H1 (cell line): ENCODE results near the gene ITPKB. TPM values are rescaled to one million over a fixed set of nuclear protein-coding genes. Genes with fewer than 3 reads are reported as not detected.
A peak's percentile ranks its signal among the peaks of the same experiment; 100 is the strongest.

ENCODE experiments used
- CTCF ChIA-PET: fragments of 300-600 bp; sonication (Branson Sonifier 250); formaldehyde crosslinking; loops from one replicate; lab custom pipeline; 2021; ENCODE audit not compliant: partially characterized antibody; lab: Charles Lee
- POLR2A ChIA-PET: fragments of 300-600 bp; sonication (Branson Sonifier 250); formaldehyde crosslinking; loops from one replicate; lab custom pipeline; 2021; ENCODE audit warnings: inconsistent platforms; ENCODE audit not compliant: partially characterized antibody; lab: Charles Lee
- DNase-seq, 2 experiments: peaks; one replicate each; pipeline versions ENCODE4 v3.0.0 to v3.0.0-alpha.2; 2010 to 2022; ENCODE audit warnings: low spot score in 2 of 2, low read depth in 1 of 2, mixed read lengths in 1 of 2
- FAIRE-seq: peaks from 2 replicates; lab custom pipeline; 2011; peaks lifted over from hg19 to GRCh38; lab: Jason Lieb, UNC
- H2AFZ ChIP-seq: 2 replicates; pipeline ENCODE4 v1.8.1; 2012; ENCODE audit warnings: low read length, inconsistent platforms
- H2AK5ac ChIP-seq: 2 replicates; pipeline ENCODE4 v1.6.1; 2013; ENCODE audit warnings: low read depth, low read length
- H2BK120ac ChIP-seq: replicated peaks from 2 replicates; pipeline ENCODE3; 2013; ENCODE audit warnings: low read depth, low read length, inconsistent platforms
- H2BK12ac ChIP-seq: 2 replicates; pipeline ENCODE4 v1.6.1; 2013; ENCODE audit warnings: low read depth, low read length
- H2BK15ac ChIP-seq: 2 replicates; pipeline ENCODE4 v1.6.1; 2013; ENCODE audit warnings: low read length
- H2BK20ac ChIP-seq: 2 replicates; pipeline ENCODE4 v1.6.1; 2013; ENCODE audit warnings: low read length
- H2BK5ac ChIP-seq: 2 replicates; pipeline ENCODE4 v1.6.1; 2013; ENCODE audit warnings: low read depth, low read length
- H3K14ac ChIP-seq: 2 replicates; pipeline ENCODE4 v1.6.1; 2013; ENCODE audit warnings: inconsistent platforms; ENCODE audit not compliant: insufficient read length
- H3K18ac ChIP-seq: 2 replicates; pipeline ENCODE4 v1.6.1; 2013; ENCODE audit warnings: low read length; ENCODE audit errors: extremely low read depth
- H3K23ac ChIP-seq: 2 replicates; pipeline ENCODE4 v1.6.1; 2013; ENCODE audit warnings: inconsistent platforms; ENCODE audit not compliant: insufficient read length
- H3K23me2 ChIP-seq: 2 replicates; pipeline ENCODE4 v1.6.1; 2013; ENCODE audit warnings: low read depth, low read length
- H3K27ac ChIP-seq: 2 replicates; pipeline ENCODE4 v1.6.1; 2011; ENCODE audit warnings: low read depth, low read length, inconsistent platforms
- H3K27me3 ChIP-seq, 4 experiments: replicated peaks in 1 of 4; 1 replicate in 1 of 4; 2 replicates in 3 of 4; pipeline versions ENCODE4 v1.6.1 to v1.8.1; 2011 to 2013; ENCODE audit warnings: low read length in 3 of 4, mild to moderate bottlenecking in 3 of 4, inconsistent platforms in 2 of 4, mixed read lengths in 2 of 4, moderate library complexity in 1 of 4; ENCODE audit not compliant: control insufficient read depth in 3 of 4, insufficient read depth in 3 of 4; ENCODE audit errors: extremely low read depth in 1 of 4
- H3K36me3 ChIP-seq, 4 experiments: 2 replicates each; pipeline versions ENCODE4 v1.6.1 to v1.8.1; 2011 to 2013; ENCODE audit warnings: mild to moderate bottlenecking in 4 of 4, low read length in 3 of 4, moderate library complexity in 2 of 4, control low read depth in 1 of 4, inconsistent platforms in 1 of 4; ENCODE audit not compliant: insufficient read depth in 4 of 4, control insufficient read depth in 2 of 4
- H3K4ac ChIP-seq: replicated peaks from 2 replicates; pipeline ENCODE3; 2013; ENCODE audit warnings: low read length, low read depth, mixed read lengths, inconsistent platforms; ENCODE audit not compliant: insufficient read length
- H3K4me1 ChIP-seq, 4 experiments: replicated peaks in 1 of 4; 1 replicate in 1 of 4; 2 replicates in 3 of 4; pipeline versions ENCODE4 v1.6.1 to v1.8.1; 2011 to 2013; ENCODE audit warnings: low read length in 3 of 4, inconsistent platforms in 2 of 4, mixed read lengths in 1 of 4; ENCODE audit not compliant: insufficient read depth in 4 of 4, control insufficient read depth in 3 of 4
- H3K4me2 ChIP-seq, 2 experiments: 2 replicates each; pipeline versions ENCODE4 v1.6.1 to v1.8.1; 2011 to 2013; ENCODE audit warnings: low read depth in 2 of 2, low read length in 2 of 2, control low read depth in 1 of 2, inconsistent platforms in 1 of 2, mild to moderate bottlenecking in 1 of 2; ENCODE audit not compliant: insufficient read depth in 1 of 2
- H3K4me3 ChIP-seq, 4 experiments: fragments of 200-600, 300-600 bp in 1 of 4; sonication (generic), shearing (Covaris generic), sonication (Bioruptor Twin) in 1 of 4; 2 replicates each; pipeline versions ENCODE4 v1.5.1 to v1.8.1; 2011 to 2016; ENCODE audit warnings: low read length in 4 of 4, low read depth in 3 of 4, control low read depth in 2 of 4, inconsistent platforms in 2 of 4, mild to moderate bottlenecking in 2 of 4, mixed read lengths in 1 of 4, moderate library complexity in 1 of 4; ENCODE audit not compliant: insufficient read depth in 2 of 4; ENCODE audit errors: extremely low read depth in 1 of 4
- H3K56ac ChIP-seq: replicated peaks from 2 replicates; pipeline ENCODE3; 2013; ENCODE audit warnings: low read depth, mild to moderate bottlenecking, mixed read lengths, low read length, inconsistent platforms; ENCODE audit not compliant: insufficient read length
- H3K79me1 ChIP-seq: 2 replicates; pipeline ENCODE4 v1.6.1; 2013; ENCODE audit warnings: low read depth, low read length, control low read depth
- H3K79me2 ChIP-seq, 2 experiments: 2 replicates each; pipeline versions ENCODE4 v1.6.1 to v1.8.1; 2012 to 2013; ENCODE audit warnings: low read length in 2 of 2, mild to moderate bottlenecking in 2 of 2, inconsistent platforms in 1 of 2; ENCODE audit not compliant: insufficient read depth in 2 of 2, control insufficient read depth in 1 of 2
- H3K9ac ChIP-seq, 4 experiments: replicated peaks in 1 of 4; 1 replicate in 1 of 4; 2 replicates in 3 of 4; pipeline versions ENCODE4 v1.6.1 to v1.8.1; 2011 to 2013; ENCODE audit warnings: low read depth in 3 of 4, low read length in 3 of 4, control low read depth in 2 of 4, mild to moderate bottlenecking in 2 of 4, moderate library complexity in 2 of 4, inconsistent platforms in 1 of 4; ENCODE audit errors: extremely low read depth in 1 of 4
- H3K9me3 ChIP-seq, 2 experiments: 2 replicates each; pipeline versions ENCODE4 v1.6.1 to v1.8.1; 2012 to 2013; ENCODE audit warnings: mild to moderate bottlenecking in 2 of 2, moderate library complexity in 2 of 2, control low read depth in 1 of 2, inconsistent platforms in 1 of 2, low read depth in 1 of 2, low read length in 1 of 2, mixed read lengths in 1 of 2; ENCODE audit not compliant: insufficient read depth in 2 of 2
- H4K20me1 ChIP-seq, 2 experiments: replicated peaks in 1 of 2; 2 replicates each; pipeline versions ENCODE3 to v1.8.1; 2011 to 2013; ENCODE audit warnings: inconsistent platforms in 2 of 2, low read length in 2 of 2, mild to moderate bottlenecking in 1 of 2; ENCODE audit not compliant: insufficient read depth in 2 of 2, control insufficient read depth in 1 of 2
- H4K5ac ChIP-seq: 2 replicates; pipeline ENCODE4 v1.6.1; 2013; ENCODE audit warnings: low read length, low read depth, mixed read lengths, inconsistent platforms; ENCODE audit not compliant: insufficient read length
- H4K8ac ChIP-seq: 2 replicates; pipeline ENCODE4 v1.8.0; 2013; ENCODE audit warnings: mild to moderate bottlenecking, moderate library complexity, low read length, inconsistent platforms; ENCODE audit not compliant: insufficient read depth; ENCODE audit errors: extremely low read depth
- H4K91ac ChIP-seq: replicated peaks from 2 replicates; pipeline ENCODE3; 2013; ENCODE audit warnings: low read length, mixed read lengths, inconsistent platforms; ENCODE audit not compliant: insufficient read length
- BCL11A ChIP-seq, 2 experiments: IDR thresholded peaks; one replicate each; pipeline ENCODE4 v1.6.1; 2011; ENCODE audit warnings: low read depth in 2 of 2, low read length in 2 of 2, mild to moderate bottlenecking in 2 of 2
- BRCA1 ChIP-seq: IDR thresholded peaks from 2 replicates; pipeline ENCODE4 v1.6.1; 2012; ENCODE audit warnings: low read depth, low read length, improper control_type of control experiment
- KDM5A ChIP-seq: fragments of 200-600 bp; IDR thresholded peaks from 2 replicates; pipeline ENCODE4 v1.7.1; 2012; ENCODE audit warnings: mild to moderate bottlenecking, low read length, inconsistent platforms, mixed read lengths
- RNF2 ChIP-seq: fragments of 200-900, 300-1000 bp; sonication (generic); IDR thresholded peaks from 2 replicates; pipeline ENCODE4 v1.7.1; 2016; ENCODE audit warnings: borderline replicate concordance, low read depth, mild to moderate bottlenecking, antibody characterized with exemption, low read length; ENCODE audit not compliant: poor library complexity, severe bottlenecking; ENCODE audit errors: missing control alignments
- SP1 ChIP-seq: IDR thresholded peaks from 2 replicates; pipeline ENCODE4 v1.6.1; 2011; ENCODE audit warnings: low read depth, low read length
- SP4 ChIP-seq: IDR thresholded peaks from 2 replicates; pipeline ENCODE4 v1.6.1; 2012; ENCODE audit warnings: low read length, inconsistent platforms
- TCF12 ChIP-seq: IDR thresholded peaks from 2 replicates; pipeline ENCODE4 v1.6.1; 2011; ENCODE audit warnings: low read depth, mild to moderate bottlenecking, low read length
- ZNF274 ChIP-seq: IDR thresholded peaks from 2 replicates; pipeline ENCODE4 v1.7.0; 2012; ENCODE audit warnings: low read length, borderline replicate concordance; ENCODE audit errors: extremely low read depth
- WGBS, 2 experiments: shearing (Covaris generic) in 1 of 2; methylation state at CpG; one replicate each; pipeline versions ENCODE4 v1.1.6 to v1.1.7; 2013 to 2015; ENCODE audit warnings: low lambda C conversion rate in 2 of 2, mixed read lengths in 2 of 2, inconsistent platforms in 1 of 2, low coverage in 1 of 2, missing lambda C conversion rate in 1 of 2; ENCODE audit not compliant: insufficient replicate concordance in 2 of 2, insufficient coverage in 1 of 2, insufficient read length in 1 of 2; ENCODE audit errors: extremely low coverage in 1 of 2, missing lambda C conversion rate in 1 of 2; 5-methylcytosine and 5-hydroxymethylcytosine counted together
- polyA plus RNA-seq, 7 experiments: library from polyadenylated mRNA; depleted of rRNA in 3 of 7; stranded (reverse) in 5 of 7; unstranded in 2 of 7; fragments of >200 nt in 5 of 7; fragments of 200-250 nt in 2 of 7; gene quantifications; 1 replicate in 5 of 7; 2 replicates in 1 of 7; 4 replicates in 1 of 7; pipeline versions ENCODE4 v1.2.1 to v1.2.3, GENCODE V29; 2011 to 2013; ENCODE audit warnings: missing spikeins in 2 of 7, mixed read lengths in 2 of 7
- total RNA-seq: library from RNA; stranded (reverse); fragmentation: NEBNext Ultra II Directional; extraction: Animal tissue kit (Norgen Biotek cat#: 25700); gene quantifications from 2 replicates; pipeline ENCODE4 v1.2.1, GENCODE V29; 2021
- TF ChIP-seq, protein P1 (sequence below): IDR thresholded peaks from 2 replicates; pipeline ENCODE4 v1.6.1; 2012; ENCODE audit warnings: low read length, inconsistent platforms

ITPKB gene
- total and polyA plus RNA-seq, 2 of the 8 experiments (the other 6 are each of a cell fraction or from before 2014, with no cell fraction given), result 1.7 to 4.8 TPM

GRCh38 chr1:226605318-226605950 is 133.6 kb downstream of the ITPKB start:
- CTCF ChIA-PET, result interaction anchor here (1.0 to 5.0 kb wide), 11 partner anchors 16 to 180 kb away, joined by 3 to 35 read pairs (median 4); no protein-coding TSS in a partner anchor
- 75% methylated on average over 9 of the region's 9 CpGs; no CpG with 5 or more reads in 1 of the 2 experiments for WGBS, 2 experiments
- no peak for DNase-seq

More at GRCh38 chr1:226605318-226605950, 133.6 kb downstream of the ITPKB start:
- no peak overlapping the region for H3K14ac ChIP-seq
- no peaks in the 10 kb centered on the region for H3K23me2 ChIP-seq
- 0 out of 2 replicates have a peak overlapping the region, but pooled peaks have one; percentile 81 for H2BK15ac ChIP-seq
- H3K4me3 ChIP-seq, result no peak overlapping the region
- H3K9me3 ChIP-seq, result no peaks in the 10 kb centered on the region
- 0 out of 2 replicates have a peak overlapping the region, but pooled peaks have one; percentile 72 for H2BK20ac ChIP-seq
- POLR2A ChIA-PET, result interaction anchor here (1.6 kb wide), 1 partner anchor 19 kb away, joined by 3 read pairs; no protein-coding TSS in a partner anchor
- H4K20me1 ChIP-seq, result no peaks in the 10 kb centered on the region
- peaks cover 0 to 28% (median 16%) of the 10 kb centered on the region in 4 experiments; a peak in 6 of 7 replicates for H3K4me1 ChIP-seq
- peak overlapping the region; percentile 55; the same call in 1 of the 2 replicates for H2BK12ac ChIP-seq
- H4K8ac ChIP-seq, result 0 out of 2 replicates have a peak overlapping the region, but pooled peaks have one; percentile 63
- no peak for FAIRE-seq
- no peak overlapping the region for H2BK5ac ChIP-seq
- H4K5ac ChIP-seq, result no peak overlapping the region
- no peak overlapping the region for H2AFZ ChIP-seq
- H2AK5ac ChIP-seq, result no peak overlapping the region
- H3K4me2 ChIP-seq, result no peak overlapping the region
- H4K91ac ChIP-seq, result no peak overlapping the region
- H3K4ac ChIP-seq, result no peak overlapping the region
- H3K27me3 ChIP-seq, result no peaks in the 10 kb centered on the region
- no peak overlapping the region for H3K27ac ChIP-seq
- 0 out of 2 replicates have a peak, but pooled peaks cover 2% of the 10 kb centered on the region for H3K79me1 ChIP-seq
- H3K18ac ChIP-seq, result no peak overlapping the region; the same call in 1 of the 2 replicates
- no peak overlapping the region for H3K56ac ChIP-seq
- H2BK120ac ChIP-seq, result no peak overlapping the region
- no peaks in the 10 kb centered on the region for H3K36me3 ChIP-seq
- H3K23ac ChIP-seq, result no peak overlapping the region
- TF ChIP-seq TCF12, result no peak
- TF ChIP-seq ZNF274, result no peak
- no peak for TF ChIP-seq SP4
- TF ChIP-seq, protein P1, sequence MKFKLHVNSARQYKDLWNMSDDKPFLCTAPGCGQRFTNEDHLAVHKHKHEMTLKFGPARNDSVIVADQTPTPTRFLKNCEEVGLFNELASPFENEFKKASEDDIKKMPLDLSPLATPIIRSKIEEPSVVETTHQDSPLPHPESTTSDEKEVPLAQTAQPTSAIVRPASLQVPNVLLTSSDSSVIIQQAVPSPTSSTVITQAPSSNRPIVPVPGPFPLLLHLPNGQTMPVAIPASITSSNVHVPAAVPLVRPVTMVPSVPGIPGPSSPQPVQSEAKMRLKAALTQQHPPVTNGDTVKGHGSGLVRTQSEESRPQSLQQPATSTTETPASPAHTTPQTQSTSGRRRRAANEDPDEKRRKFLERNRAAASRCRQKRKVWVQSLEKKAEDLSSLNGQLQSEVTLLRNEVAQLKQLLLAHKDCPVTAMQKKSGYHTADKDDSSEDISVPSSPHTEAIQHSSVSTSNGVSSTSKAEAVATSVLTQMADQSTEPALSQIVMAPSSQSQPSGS, result no peak
- TF ChIP-seq BRCA1, result no peak
- TF ChIP-seq SP1, result no peak
- no peak for TF ChIP-seq RNF2
- TF ChIP-seq KDM5A, result no peak
- no peak for TF ChIP-seq BCL11A (IDR thresholded peaks at IDR 0.05; ENCODE audit: low read depth in 2 of 2, low read length in 2 of 2)
- no peak overlapping the region for H3K9ac ChIP-seq
- H3K79me2 ChIP-seq, result no peaks in the 10 kb centered on the region
